Measurements from ENCODE around the gene SLC35G6. TPM values are rescaled to one million over a fixed set of nuclear protein-coding genes. Genes with fewer than 3 reads are reported as not detected.
A peak's percentile ranks its signal among the peaks of the same experiment; 100 is the strongest.

SLC35G6 gene
- total RNA-seq, 1 donor from 2014 or later: not detected

DNA sequence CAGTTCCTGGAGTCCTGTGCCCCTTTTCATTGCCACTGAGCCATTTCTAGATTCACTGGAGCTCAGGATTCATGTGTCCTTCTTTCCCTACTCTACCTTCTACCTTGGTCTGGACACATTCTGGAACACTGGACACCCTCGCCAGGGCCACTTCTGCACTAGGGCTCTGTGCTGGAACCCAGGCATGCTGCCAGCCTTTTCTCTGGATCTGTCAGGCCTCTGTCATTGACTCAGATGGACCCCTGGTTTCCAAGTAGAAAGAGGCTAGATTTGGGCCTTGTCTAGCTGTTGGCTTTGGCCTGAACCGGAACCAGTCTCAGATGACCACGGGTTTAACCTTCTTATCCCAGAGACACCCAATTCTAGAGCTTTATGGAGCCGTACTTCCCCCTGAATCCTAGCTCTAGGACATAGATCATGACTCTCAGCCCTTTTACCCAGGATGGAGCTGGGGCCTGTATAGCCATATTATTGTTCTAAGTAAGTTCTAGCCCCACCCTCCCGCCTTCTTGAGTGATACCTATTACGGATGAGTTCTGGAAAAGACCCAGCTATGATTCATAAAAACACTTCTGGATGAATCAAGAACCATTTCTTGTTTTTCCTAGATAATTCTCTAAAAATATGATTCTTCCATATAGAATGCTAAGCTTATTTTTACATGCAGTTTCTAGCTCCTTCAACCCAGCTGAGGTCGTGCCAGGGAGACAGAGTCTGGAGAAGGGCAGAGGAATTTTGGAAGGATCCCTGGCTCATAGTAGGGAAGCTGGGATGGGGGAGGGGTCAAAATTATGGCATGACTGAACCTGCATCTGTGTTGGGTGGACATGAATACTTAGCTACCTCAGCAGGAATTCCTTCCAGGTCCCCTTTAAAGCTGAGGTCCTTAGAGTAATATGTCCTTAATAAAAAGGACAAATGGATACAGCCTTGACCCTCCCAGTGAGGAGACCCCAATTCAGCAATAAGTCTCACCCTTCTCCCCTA lies 37.5 kb upstream of the SLC35G6 start:
- peaks cover 3% of the 10 kb centered on the region for H3K9me3 Mint-ChIP-seq
- peak overlapping the region; percentile 79 for H3K4me3 Mint-ChIP-seq
- no peaks in the 10 kb centered on the region for H3K79me2 ChIP-seq (ENCODE audit: low read depth)
- no peaks in the 10 kb centered on the region for H3K36me3 Mint-ChIP-seq
- peaks cover 15% of the 10 kb centered on the region for H3K27me3 Mint-ChIP-seq (ENCODE audit: insufficient read depth, low read depth)
- H3K4me1 ChIP-seq: peaks cover 15% of the 10 kb centered on the region
- H3K27ac ChIP-seq: no peak overlapping the region
- peaks cover 31% of the 10 kb centered on the region for H3F3A ChIP-seq (ENCODE audit: low read depth)
- no peaks in the 10 kb centered on the region for H3K36me3 ChIP-seq
- H3K9ac ChIP-seq: no peak overlapping the region
- peaks cover 50% of the 10 kb centered on the region for H3K4me1 Mint-ChIP-seq
- no peaks in the 10 kb centered on the region for H4K20me1 ChIP-seq (ENCODE audit: low read depth)
- peaks cover 49% of the 10 kb centered on the region for H3K27me3 ChIP-seq
- no peak overlapping the region for H3K27ac Mint-ChIP-seq
- no peak overlapping the region for H2AFZ ChIP-seq (replicated peaks)
- no peak overlapping the region for H3K4me2 ChIP-seq
- no peak for TF ChIP-seq EZH2phosphoT487 (IDR thresholded peaks at IDR 0.05)
- no peak for TF ChIP-seq EZH2 (IDR thresholded peaks at IDR 0.05)
- TF ChIP-seq, protein P1, sequence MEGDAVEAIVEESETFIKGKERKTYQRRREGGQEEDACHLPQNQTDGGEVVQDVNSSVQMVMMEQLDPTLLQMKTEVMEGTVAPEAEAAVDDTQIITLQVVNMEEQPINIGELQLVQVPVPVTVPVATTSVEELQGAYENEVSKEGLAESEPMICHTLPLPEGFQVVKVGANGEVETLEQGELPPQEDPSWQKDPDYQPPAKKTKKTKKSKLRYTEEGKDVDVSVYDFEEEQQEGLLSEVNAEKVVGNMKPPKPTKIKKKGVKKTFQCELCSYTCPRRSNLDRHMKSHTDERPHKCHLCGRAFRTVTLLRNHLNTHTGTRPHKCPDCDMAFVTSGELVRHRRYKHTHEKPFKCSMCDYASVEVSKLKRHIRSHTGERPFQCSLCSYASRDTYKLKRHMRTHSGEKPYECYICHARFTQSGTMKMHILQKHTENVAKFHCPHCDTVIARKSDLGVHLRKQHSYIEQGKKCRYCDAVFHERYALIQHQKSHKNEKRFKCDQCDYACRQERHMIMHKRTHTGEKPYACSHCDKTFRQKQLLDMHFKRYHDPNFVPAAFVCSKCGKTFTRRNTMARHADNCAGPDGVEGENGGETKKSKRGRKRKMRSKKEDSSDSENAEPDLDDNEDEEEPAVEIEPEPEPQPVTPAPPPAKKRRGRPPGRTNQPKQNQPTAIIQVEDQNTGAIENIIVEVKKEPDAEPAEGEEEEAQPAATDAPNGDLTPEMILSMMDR (IDR thresholded peaks at IDR 0.05): no peak
- H3K4me3 ChIP-seq: no peak overlapping the region
- H3K9me3 ChIP-seq (ENCODE audit: low read depth): no peaks in the 10 kb centered on the region
- no peak for DNase-seq (ENCODE audit: low spot score)

DNA sequence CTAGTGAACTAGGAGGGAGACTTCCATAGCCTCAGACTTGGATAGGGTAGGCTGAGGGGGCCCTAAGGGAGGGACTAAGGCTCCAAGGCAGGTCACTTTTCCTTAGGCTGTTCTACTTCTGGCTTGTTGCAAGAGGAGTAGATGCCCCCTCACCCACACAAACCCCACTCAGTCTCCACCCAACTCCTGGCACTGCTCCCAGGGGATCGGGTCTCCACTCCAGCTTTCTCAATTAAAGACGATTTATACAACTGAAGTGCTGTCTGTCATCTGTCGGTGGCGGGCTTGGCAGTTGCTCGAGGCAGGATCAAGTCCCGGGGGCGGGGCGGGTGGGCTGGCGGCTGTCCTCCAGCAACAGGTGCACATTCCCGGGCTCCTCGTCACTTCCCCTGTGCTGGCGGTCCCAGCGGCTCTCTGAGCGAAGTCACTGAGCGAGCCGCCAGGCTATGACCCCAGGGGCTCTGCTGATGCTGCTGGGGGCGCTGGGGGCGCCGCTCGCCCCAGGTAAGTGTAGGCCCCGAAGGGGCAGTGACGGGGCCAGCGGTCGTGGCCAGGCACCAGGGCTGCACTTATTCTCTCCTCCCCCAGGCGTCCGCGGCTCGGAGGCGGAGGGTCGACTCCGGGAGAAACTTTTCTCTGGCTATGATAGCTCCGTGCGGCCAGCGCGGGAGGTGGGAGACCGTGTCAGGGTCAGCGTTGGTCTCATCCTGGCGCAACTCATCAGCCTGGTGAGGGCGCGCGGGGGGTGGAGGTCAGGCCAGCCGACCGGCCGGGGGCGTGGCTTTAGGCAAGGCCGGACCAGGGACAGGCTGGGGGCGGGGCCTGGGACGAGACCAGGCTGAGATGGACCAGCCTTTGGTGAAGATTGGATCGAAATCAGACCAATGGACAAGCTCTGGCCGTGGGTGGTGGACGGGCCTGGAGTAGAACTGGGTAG lies 36.3 kb upstream of the SLC35G6 start, which contains the start of gene CHRNB1:
CHRNB1 (plus strand) TSS at position 380 of the 937 bp plus-strand sequence; CDS start at position 447, 67 bp downstream.
- H3K27me3 Mint-ChIP-seq (ENCODE audit: insufficient read depth, low read depth): peaks cover 10% of the 10 kb centered on the region

DNA sequence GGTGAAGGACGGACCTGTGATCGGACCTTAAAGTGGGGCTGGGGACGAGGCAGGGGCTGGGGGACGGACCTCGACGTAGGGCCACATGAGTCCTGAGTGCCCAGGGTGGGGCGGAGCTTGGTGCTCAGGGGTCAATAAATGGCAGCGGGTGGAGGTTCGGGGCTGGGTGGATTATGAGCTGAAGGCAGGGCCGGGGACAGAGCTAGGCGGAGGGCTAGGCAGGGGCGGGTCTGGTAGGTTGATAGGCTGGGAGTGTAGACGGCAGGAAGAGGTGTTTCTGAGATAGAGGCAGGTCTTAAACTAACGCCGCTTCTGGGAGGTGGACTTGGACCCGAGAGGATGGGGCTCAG lies 35.7 kb upstream of the SLC35G6 start:
- peaks cover 4% of the 10 kb centered on the region for H3K27me3 Mint-ChIP-seq (ENCODE audit: insufficient read depth, low read depth)
- Histone ChIP-seq H3K27me3 (peaks cover 34% of the 10 kb centered on the region), H3K4me1 (peaks cover 9% of the 10 kb centered on the region), H3K4me2 (peak overlapping the region; percentile 98), H3K27ac (no peak overlapping the region), H4K20me1 (ENCODE audit: low read depth) (no peaks in the 10 kb centered on the region), H3K9ac (no peak overlapping the region), H3F3A (ENCODE audit: low read depth) (peaks cover 28% of the 10 kb centered on the region), H3K9me3 (ENCODE audit: low read depth) (no peaks in the 10 kb centered on the region), H3K36me3 (no peaks in the 10 kb centered on the region), H3K79me2 (ENCODE audit: low read depth) (no peaks in the 10 kb centered on the region), H2AFZ (replicated peaks) (peak overlapping the region; percentile 99), H3K4me3 (peak overlapping the region; percentile 71)
- TF ChIP-seq EZH2 (IDR thresholded peaks at IDR 0.05): no peak
- TF ChIP-seq, protein P1 (IDR thresholded peaks at IDR 0.05): no peak
- H3K4me3 Mint-ChIP-seq: peak overlapping the region; percentile 87
- peak; percentile 89 for DNase-seq (ENCODE audit: low spot score)
- H3K27ac Mint-ChIP-seq: peak overlapping the region; percentile 91
- peaks cover 4% of the 10 kb centered on the region for H3K9me3 Mint-ChIP-seq
- peaks cover 46% of the 10 kb centered on the region for H3K4me1 Mint-ChIP-seq
- H3K36me3 Mint-ChIP-seq: no peaks in the 10 kb centered on the region

More for the DNA sequence above, 36.3 kb upstream of the SLC35G6 start, which contains the start of gene CHRNB1:
- peak within 1 kb of the TSS; percentile 87 for H3K4me3 Mint-ChIP-seq
- Histone ChIP-seq H3K4me2 (peak within 1 kb of the TSS; percentile 98), H3K4me3 (peak within 1 kb of the TSS; percentile 71), H3F3A (ENCODE audit: low read depth) (peaks cover 28% of the 10 kb centered on the region), H3K36me3 (no peaks in the 10 kb centered on the region), H3K27ac (no peak within 1 kb of the TSS), H4K20me1 (ENCODE audit: low read depth) (no peaks in the 10 kb centered on the region), H2AFZ (replicated peaks) (peak within 1 kb of the TSS; percentile 99), H3K4me1 (peaks cover 9% of the 10 kb centered on the region), H3K9ac (no peak within 1 kb of the TSS), H3K9me3 (ENCODE audit: low read depth) (no peaks in the 10 kb centered on the region), H3K27me3 (peaks cover 37% of the 10 kb centered on the region), H3K79me2 (ENCODE audit: low read depth) (no peaks in the 10 kb centered on the region)
- H3K9me3 Mint-ChIP-seq: peaks cover 4% of the 10 kb centered on the region
- peak; percentile 96 for DNase-seq (ENCODE audit: low spot score)
- TF ChIP-seq, protein P1 (IDR thresholded peaks at IDR 0.05): peak; percentile 28
- TF ChIP-seq EZH2phosphoT487 (IDR thresholded peaks at IDR 0.05): no peak
- peaks cover 46% of the 10 kb centered on the region for H3K4me1 Mint-ChIP-seq
- H3K36me3 Mint-ChIP-seq: no peaks in the 10 kb centered on the region
- peak within 1 kb of the TSS; percentile 91 for H3K27ac Mint-ChIP-seq
